Stimulated activated CD8-positive, alpha-beta memory T cell treated with anti-CD3 and anti-CD28 coated beads, Interleukin-12 subunit alpha, Interleukin-12 subunit beta, amount 100 ng/mL, for 1 hour (primary cell): Measurements from ENCODE around the gene PSD2.
"Not testable (repeated sequence)": the region's sequence is repeated elsewhere in the genome, so short reads cannot be mapped to it uniquely, and the experiment has no call there.

Experiments used
- DNase-seq: peaks from one replicate; pipeline ENCODE4 v3.0.0-alpha.2; 2020; ENCODE audit warnings: low read depth

PSD2 gene

GRCh38 chr5:139789116-139789844, 6.3 kb upstream of the PSD2 start:
- DNase-seq = no peak

- DNase-seq = no peak
Measured at GRCh38 chr5:139789845-139790189, 5.8 kb upstream of the PSD2 start.

- DNase-seq = no peak
Measured at GRCh38 chr5:139792218-139792617, 3.4 kb upstream of the PSD2 start.

- not testable (repeated sequence) for DNase-seq
Measured at GRCh38 chr5:139792655-139793054, 3.0 kb upstream of the PSD2 start.

GRCh38 chr5:139794067-139794846, 1.4 kb upstream of the PSD2 start:
- no peak for DNase-seq

GRCh38 chr5:139796061-139796806, 626 bp downstream of the PSD2 start:
- DNase-seq = no peak

- no peak for DNase-seq
Measured at GRCh38 chr5:139797335-139797734, 1.7 kb downstream of the PSD2 start.

GRCh38 chr5:139797856-139798510, 2.4 kb downstream of the PSD2 start:
- no peak for DNase-seq

- DNase-seq = no peak
Measured at GRCh38 chr5:139798883-139799282, 3.3 kb downstream of the PSD2 start.

GRCh38 chr5:139799359-139799758, 3.8 kb downstream of the PSD2 start:
- no peak for DNase-seq

GRCh38 chr5:139803978-139804377, 8.4 kb downstream of the PSD2 start:
- DNase-seq = no peak

- no peak for DNase-seq
Measured at GRCh38 chr5:139804800-139805397, 9.3 kb downstream of the PSD2 start.

GRCh38 chr5:139805545-139805944, 9.9 kb downstream of the PSD2 start:
- no peak for DNase-seq

GRCh38 chr5:139806111-139806510, 10.5 kb downstream of the PSD2 start:
- DNase-seq = no peak

GRCh38 chr5:139806726-139807646, 11.4 kb downstream of the PSD2 start:
- no peak for DNase-seq

- no peak for DNase-seq
Measured at GRCh38 chr5:139807647-139808030, 12.0 kb downstream of the PSD2 start.

- no peak for DNase-seq
Measured at GRCh38 chr5:139808481-139809330, 13.1 kb downstream of the PSD2 start.

GRCh38 chr5:139809331-139809810, 13.8 kb downstream of the PSD2 start:
- no peak for DNase-seq

GRCh38 chr5:139810341-139811273, 15.0 kb downstream of the PSD2 start:
- no peak for DNase-seq
